GM21390 (cell line): ENCODE measurements around the gene LYAR.

ENCODE experiments used
- ATAC-seq: cut with Tn5 transposase; IDR thresholded peaks from one replicate; pipeline ENCODE4 v1.9.1; 2021; ENCODE audit not compliant: unreplicated experiment

LYAR gene, protein sequence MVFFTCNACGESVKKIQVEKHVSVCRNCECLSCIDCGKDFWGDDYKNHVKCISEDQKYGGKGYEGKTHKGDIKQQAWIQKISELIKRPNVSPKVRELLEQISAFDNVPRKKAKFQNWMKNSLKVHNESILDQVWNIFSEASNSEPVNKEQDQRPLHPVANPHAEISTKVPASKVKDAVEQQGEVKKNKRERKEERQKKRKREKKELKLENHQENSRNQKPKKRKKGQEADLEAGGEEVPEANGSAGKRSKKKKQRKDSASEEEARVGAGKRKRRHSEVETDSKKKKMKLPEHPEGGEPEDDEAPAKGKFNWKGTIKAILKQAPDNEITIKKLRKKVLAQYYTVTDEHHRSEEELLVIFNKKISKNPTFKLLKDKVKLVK

DNA sequence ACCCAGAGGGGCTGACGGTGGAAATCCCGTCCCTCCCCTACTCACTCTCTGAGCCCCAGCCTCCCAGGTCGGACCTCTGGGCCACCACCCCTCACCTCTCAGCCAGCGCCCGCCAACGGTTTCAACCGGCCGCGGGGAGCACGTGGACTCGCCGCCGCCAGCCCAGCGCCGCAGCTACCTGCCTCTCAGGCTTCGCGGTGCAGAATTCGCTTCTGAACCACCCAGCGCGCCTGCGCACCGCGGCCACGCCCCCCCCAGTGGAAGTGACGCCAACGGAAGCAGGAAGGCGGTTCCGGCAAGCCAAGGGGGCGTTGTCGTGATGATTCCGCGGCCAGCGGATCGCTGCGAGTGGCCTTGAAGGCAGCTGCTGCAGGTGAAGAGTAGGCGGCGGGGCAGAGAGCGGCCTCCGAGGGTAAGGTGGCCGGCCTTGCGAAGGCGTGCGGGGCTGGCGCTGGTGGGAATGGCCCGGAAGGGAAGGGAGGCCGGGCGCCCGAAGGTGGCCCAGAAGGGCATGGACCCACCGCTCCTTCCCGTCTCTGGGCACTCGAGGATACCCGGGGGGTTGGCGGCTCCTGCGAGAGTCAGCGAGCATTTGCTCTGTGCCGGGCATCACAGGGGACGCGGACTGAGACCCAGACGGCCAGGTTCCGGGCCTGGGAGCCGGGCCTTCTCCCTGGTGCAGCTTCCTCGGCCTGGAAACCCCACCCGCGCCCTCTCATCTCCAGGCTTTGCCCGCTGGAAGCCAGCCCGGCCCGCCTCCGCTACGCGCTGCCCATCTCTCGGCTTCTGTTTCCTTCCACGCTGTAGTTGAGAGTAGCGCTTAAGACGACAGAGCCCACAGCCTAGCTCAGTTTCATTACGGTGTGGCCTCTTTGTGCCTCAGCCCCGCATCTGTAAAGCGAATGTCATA is at the start of gene LYAR, which contains the start of gene ZBTB49:
TSS of gene LYAR (minus strand) at position 214 of the 910 bp plus-strand sequence. CDS start 6,412 bp downstream, outside the sequence.
TSS of gene ZBTB49 (plus strand) at position 311 of the 910 bp plus-strand sequence. CDS start 9,695 bp downstream, outside the sequence.
- peak; percentile 94 for ATAC-seq

DNA sequence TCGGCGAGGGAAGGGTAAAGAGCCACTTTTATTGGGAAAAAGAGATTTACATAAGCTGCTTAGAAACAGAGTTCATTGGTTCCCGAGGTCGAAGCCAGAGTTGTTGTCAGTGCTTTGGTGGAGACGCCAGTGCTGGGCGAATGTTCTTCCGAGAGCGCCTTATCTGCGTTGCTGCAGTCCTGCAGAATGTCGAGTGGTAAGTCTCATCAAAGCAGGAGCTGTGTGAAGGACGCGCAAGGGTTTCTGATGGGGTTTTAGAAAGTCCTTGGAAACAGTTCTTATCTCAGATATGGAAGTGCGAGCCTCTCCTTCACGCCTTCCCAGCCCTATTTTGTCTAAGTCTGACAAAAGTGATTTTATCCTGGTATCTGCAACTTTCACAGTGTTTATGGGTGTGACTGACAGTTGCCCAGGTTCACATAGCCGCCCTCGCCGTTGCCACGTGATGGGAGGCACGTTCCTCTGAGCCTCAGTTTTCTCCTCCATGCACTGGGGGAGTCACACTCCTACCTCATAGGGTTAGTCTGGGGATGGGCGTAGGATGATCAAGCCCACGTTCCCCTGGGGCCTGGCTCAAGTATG is 49.6 kb upstream of the LYAR start:
- no peak for ATAC-seq

DNA sequence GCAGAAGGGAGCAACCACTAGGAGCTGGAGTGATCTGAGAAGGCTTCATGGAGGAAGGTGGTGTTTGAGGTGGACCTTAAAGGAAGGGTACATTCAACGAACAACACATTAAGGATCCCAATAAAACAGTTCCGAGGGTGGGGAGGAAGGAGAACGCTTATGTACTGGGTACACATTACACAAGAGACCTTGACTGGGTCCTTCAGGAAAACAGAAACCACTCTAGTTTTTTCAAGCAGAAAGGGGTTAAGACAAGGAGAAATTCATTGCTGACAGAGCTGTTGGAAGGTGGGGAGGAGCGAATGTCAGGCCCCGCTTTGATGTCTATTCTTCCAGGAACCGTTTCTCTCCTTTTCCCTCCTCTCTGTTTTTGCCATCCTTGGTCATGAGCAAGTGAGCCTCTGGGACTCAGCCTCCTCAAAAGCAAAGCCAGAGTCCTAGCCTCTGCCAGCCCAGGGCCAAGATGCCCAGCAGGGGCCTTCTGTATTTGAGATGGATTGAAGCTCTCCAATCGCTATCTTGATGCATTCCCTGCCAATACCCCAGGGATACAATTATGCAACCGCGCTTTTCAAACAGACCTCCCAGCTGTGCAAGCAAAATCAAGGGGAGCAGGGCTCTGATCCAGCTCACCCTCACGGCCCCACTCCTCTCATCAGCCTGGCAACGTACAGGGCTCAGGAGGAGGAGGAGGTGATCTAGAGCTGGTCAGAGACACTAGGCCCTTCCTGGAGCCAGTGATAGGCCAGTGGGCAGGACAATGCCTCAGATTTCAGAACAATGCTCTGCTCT is 48.5 kb upstream of the LYAR start:
- ATAC-seq: no peak

DNA sequence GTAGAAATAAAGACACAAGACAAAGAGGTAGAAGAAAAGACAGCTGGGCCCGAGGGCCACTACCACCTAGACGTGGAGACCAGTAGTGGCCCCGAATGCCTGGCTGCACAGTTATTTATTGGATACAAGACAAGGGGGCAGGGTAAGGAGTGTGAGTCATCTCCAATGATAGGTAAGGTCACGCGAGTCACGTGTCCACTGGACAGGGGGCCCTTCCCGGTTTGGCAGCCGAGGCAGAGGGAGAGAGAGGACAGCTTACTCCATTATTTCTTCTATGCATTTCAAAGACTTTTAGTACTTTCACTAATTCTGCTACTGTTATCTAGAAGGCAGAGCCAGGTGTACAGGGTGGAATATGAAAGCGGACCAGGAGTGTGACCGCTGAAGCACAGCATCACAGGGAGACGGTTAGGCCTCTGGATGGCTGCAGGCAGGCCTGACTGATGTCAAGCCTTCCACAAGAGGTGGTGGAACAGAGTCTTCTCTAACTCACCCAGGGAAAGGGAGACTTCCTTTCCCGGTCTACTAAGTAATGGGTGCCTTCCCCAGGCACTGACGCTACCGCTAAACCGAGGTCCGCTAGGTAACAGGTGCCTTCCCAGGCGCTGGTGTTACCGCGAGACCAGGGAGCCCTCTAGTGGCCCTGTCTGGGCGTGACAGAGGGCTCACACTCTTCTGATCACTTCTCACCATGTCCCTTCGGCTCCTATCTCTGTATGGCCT is 45.0 kb upstream of the LYAR start:
- peak; percentile 75 for ATAC-seq

DNA sequence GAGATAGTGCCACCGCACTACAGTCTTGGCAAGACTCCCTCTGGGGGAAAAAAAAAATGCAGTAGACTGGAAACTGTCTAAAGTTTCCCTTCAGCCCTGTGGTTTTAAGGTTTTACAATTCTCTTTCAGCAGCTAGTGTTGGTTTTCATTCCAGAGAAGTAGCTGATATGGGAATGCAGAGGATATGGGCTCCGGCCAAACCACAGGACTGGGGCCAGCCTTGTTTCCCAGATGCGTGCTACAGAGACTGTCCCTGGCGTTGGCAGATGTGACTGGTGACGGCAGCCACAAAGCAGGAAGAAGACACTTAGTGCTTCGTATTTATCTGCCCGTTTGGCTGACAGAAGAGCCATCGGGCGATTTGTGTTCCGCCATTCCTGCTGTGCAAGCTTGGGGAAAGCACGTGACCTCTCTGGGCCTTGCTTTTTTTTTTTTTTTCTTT is 43.3 kb upstream of the LYAR start:
- ATAC-seq: no peak

DNA sequence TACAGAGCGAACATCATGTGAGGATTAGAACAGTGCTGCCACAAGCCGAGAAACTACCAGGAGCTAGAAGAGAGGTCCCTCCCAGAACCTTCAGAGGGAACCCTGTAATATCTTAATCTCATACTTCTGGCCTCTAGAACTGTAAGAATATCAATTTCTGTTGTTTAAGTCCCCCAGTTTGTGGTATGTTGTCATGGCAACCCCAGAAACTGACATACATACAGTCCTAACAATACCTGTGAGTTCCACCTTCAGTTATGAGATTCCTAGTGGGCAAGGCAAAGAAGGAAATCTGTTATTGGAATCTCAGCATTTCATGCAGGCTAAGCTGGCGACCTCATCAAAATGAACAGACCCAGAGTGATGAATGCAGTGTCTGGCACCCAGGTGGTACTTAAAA is 42.6 kb upstream of the LYAR start:
- no peak for ATAC-seq

DNA sequence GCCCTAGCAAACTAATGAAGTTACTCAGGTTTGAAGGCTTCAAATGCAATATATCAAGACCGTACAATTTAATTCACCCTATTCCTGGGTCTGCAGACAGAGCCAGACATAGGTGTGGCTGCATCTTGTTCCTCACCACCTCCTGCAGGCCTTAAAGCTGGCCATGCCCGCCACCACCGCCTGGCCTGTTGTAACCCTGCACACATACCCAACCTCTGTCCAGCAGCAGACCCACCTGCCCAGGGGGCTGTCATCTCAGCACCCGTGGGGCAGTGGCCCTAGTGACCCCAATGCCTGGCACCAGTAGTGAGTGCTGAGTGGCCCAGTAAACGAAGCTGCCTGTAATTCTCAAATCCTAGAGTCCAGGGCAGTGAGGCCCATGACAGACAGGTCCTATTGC is 40.8 kb upstream of the LYAR start:
- no peak for ATAC-seq

DNA sequence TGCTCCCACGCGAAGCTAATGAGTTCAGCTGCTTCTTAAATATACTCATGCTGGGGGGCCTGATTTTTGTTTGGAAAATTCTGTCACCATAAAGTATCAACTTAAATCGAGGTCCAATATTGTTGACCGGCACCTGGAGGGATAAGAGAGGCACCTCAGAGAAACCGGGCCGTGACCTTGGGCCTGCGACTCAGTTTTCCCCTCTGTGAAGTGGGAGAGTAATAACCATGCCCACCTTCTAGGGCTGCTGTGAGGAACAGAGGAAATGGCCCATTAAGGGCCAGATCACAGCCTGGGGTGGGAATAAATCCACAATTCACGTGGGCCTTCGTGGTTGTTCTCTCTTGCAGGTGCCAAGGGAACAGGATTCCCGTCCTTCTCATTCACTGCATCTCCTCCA is 39.5 kb upstream of the LYAR start:
- no peak for ATAC-seq

DNA sequence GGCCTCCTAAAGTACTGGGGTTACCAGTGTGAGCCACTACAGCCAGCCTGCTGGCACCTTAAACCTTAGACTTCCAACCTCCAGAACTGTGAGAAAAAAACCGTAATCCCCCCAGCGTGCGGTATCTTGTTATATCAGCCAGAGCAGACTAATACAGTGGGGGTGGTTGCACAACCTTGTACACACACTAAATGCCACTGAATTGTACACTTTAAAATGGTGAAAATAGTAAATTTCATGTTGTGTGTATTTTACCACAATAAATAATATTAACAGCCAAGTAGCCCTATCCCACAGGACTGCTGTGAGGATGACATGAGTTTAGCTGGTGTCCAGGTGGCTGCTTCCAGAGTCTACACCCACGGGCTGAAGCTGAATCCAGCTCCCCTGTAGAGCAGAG is 38.9 kb upstream of the LYAR start:
- no peak for ATAC-seq

DNA sequence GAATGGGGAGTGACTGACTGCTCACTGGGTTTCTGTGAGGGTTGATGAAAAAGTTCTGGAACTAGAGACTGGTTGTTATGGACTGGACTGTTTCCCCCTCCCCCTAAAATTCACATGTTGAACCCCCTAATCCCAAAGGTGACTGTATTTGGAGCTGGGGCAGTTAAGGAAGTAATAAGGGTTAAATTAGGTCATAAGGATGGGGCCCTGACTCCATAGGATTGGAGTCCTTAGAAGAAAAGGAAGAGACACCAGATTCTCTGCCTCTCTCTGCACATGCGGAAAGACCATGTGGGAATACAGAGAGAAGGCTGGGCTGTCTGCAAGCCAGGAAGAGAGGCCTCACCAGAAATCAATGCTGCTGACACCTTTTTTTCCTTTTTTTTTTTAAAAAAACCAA is 38.3 kb upstream of the LYAR start:
- no peak for ATAC-seq

DNA sequence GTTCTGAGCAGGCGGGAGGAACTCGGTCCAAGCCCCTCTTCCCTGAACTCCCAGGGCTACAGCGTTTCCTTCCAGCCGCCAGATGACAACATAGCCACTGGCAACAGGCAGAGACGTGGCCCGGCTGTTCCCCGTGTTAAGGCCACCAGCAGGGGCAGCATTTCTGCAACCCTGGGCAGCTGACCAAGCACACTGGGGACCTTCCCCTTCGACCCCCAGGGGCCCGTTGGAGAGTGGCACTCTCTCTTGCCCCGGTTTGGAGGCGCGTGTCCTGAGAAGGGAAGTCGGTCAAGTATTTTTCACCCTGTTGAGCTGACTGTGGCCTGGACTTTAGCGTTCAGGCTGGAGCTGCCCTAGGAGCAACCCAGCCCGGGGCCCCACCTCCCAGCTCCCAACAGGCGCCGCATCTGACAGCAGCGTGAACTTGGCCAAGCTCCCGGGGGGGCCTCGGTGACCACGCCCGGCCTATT is 37.7 kb upstream of the LYAR start:
- no peak for ATAC-seq

DNA sequence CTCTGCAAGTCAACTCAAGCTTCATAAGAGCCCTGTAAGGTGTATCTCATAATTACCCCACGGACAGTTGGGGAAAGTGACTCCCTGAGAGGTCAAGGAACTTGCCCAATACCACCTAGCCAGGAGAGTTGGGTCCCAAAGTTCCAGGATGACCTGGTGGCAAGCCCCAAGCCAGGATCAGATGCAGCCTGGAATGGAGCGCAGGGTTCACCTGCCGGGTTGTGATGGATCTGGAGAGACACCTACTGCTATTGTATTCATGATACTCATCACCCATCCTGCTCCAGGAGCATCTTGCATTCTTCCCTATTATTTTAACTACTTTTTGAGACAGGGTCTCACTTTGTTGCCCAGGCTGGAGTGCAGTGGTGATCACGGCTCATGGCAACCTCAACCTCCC is 36.2 kb upstream of the LYAR start:
- no peak for ATAC-seq

DNA sequence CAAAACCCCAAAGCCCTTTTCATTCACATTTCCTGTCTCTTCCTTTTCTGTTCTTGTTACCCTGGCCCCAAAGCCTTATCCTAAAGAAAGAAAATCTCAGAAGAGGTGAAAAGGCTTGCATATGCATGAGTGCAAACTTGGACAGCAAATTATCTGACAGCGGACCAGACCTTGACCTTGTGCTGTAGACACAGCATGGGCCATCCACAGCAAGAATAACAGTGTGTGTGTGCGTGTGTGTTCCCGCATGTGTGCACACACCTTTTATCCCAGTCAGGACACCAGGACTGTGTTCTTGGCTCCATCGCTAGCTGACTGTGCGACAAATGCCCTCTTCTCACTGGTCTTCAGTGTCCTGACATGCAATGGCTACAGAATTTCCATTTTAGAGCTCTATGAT is 35.4 kb upstream of the LYAR start:
- ATAC-seq: no peak

DNA sequence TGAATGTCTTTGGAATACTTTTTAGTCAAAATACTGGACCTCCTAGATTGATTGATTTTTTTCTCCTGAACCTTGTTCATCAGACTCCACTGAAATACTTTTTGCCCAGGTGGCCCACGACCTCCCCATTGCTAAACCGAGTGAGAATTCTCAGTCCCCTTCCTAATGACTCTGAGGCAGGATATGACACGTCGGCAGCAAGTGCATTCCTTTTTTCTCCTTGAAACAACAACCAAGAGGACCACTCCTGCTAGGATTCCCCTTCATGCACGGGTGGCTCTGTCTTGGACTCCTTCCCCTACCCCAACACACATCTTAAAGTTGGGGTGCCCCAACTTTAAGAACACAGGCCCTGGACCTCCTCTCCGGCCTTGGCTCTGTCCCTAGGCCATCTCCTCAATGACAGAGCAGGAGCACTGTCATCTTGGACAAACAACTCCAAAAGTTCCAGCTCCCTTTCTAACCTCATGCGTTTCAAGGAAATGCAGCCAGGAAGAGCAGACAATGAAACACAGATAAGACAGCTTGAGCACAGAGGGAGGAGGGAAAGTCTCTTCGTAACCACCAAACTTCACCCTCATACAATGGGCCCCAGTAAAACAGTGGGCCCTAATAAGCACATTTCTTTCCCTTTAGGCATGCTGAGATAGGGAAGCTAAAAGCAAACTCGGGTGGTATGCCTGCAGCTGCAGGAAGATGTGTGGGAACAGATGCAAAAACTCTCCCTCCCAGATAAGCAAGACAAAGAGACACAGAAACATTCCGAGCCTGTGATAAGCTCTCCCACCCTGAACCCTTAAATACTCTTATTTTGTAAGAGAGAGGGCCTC is 34.0 kb upstream of the LYAR start:
- ATAC-seq: no peak

DNA sequence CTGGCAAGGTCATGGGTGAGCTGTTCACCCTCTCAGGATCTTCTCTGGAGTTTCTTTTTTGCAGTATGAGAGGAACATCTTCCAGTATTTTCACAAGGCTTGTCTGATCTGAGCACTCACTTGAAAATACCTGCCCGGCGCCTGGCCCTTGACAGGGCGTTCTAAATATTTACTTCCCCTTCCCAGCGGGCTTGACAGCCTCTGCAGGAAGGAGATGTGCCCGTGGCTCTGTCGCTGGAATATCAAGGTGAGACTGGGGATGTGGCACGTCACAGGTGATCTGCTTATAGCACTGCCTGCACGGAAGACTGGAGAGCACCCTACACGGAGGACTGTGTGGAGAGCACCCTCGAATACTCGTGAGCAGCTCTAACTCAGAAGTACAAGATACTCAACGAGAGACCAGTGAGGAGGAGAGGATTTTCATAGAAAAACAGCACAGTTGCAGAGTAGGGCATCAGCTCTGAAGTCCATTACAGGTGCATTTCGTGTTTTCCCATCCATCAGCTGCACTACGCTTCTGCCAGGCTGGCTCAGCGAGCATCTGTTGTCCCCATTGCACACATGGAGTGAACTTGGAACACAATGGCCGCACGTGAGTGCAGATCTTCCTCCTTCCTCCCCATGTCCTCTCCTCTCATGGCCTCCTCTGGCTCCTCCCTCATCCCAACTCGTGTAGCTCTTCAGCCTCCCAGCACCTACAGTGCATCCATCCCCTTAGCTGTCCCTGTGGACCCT is 32.2 kb upstream of the LYAR start:
- ATAC-seq: no peak

DNA sequence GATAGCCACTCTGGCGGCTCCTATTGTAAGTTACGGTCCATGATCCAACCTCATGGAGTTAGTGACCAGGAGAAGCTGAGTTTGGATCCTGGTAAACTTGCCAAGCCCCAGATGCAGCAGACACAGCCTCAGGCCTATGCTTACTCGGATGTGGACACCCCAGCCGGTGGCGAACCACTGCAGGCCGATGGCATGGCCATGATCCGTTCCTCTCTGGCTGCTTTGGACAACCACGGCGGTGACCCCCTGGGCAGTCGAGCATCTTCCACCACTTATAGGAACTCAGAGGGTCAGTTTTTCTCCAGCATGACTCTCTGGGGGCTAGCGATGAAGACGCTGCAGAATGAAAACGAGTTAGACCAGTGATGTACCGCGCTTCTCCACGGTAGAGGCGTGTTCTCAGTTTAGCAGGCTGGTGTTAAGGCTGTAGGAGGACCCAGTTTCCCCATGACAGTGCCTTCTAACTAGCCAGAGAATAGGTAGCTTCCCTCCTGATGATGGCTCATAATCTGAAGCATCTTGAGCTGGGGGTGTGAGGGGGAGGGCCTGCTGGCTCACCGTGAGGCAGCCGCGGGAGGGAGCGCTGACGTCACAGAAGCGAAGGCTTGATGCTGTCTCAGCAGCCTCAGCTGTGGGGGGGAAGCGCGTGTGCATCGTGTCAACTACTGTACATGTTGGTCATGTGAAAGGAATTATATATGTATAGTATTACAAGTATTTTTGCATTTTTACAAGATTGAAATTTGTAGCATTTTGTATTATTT is 31.2 kb upstream of the LYAR start:
- ATAC-seq: no peak

DNA sequence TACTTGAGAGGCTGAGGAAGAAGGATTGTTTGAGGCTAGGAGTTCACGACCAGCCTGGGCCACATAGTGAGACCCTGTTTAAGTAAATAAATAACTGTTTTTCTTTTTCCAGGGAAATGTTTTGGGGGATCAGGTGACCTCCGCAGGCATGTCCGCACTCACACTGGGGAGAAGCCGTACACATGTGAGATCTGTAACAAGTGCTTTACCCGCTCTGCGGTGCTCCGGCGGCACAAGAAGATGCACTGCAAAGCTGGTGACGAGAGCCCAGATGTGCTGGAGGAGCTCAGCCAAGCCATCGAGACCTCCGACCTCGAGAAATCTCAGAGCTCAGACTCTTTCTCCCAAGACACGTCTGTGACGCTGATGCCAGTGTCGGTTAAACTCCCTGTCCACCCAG is 30.6 kb upstream of the LYAR start:
- no peak for ATAC-seq
